Panc1 (cell line): ENCODE data around the gene B3GLCT. TPM values are rescaled to one million over a fixed set of nuclear protein-coding genes. Genes with fewer than 3 reads are reported as not detected.

ENCODE experiments used
- ATAC-seq: fragments of 200-7000 bp; cut with Tn5 transposase; 2 replicates; pipeline ENCODE4 v1.9.1; 2020; ENCODE audit warnings: mild to moderate bottlenecking, moderate library complexity
- BruUV-seq: library from RNA; stranded (reverse); fragments of 400-500 nt; replicated peaks from 2 replicates; lab custom pipeline; 2021; lab: Mats Ljungman, UMichigan
- CTCF ChIA-PET: fragments of 300-600 bp; sonication (Branson Sonifier 250); formaldehyde crosslinking; loops from one replicate; lab custom pipeline; 2022; ENCODE audit warnings: antibody characterized with exemption; lab: Charles Lee
- POLR2A ChIA-PET: fragments of 300-600 bp; sonication (Branson Sonifier 250); formaldehyde crosslinking; loops from one replicate; lab custom pipeline; 2022; ENCODE audit warnings: antibody characterized with exemption; lab: Charles Lee
- DNase-seq: peaks from one replicate; pipeline ENCODE4 v3.0.0-alpha.2; 2010; ENCODE audit warnings: low read depth, low spot score
- H3K27ac ChIP-seq: 2 replicates; pipeline ENCODE4 v1.5.1; 2011; ENCODE audit warnings: mild to moderate bottlenecking, low read length, inconsistent platforms
- H3K27me3 ChIP-seq: fragments of 200-500 bp; sonication (Bioruptor generic); 2 replicates; pipeline ENCODE4 v1.6.0; 2014; ENCODE audit warnings: low read length, inconsistent platforms; ENCODE audit not compliant: control insufficient read depth, insufficient read depth
- H3K36me3 ChIP-seq: fragments of 200-500 bp; sonication (Bioruptor generic); 2 replicates; pipeline ENCODE4 v1.5.1; 2014; ENCODE audit warnings: inconsistent platforms, mild to moderate bottlenecking, low read length, moderate library complexity; ENCODE audit not compliant: control insufficient read depth, insufficient read depth
- H3K4me1 ChIP-seq: 2 replicates; pipeline ENCODE4 v1.5.1; 2011; ENCODE audit warnings: inconsistent platforms, mild to moderate bottlenecking, low read length, moderate library complexity; ENCODE audit not compliant: control insufficient read depth, insufficient read depth
- H3K4me3 ChIP-seq, 2 experiments: 2 replicates each; pipeline ENCODE4 v1.5.1; 2011 to 2012; ENCODE audit warnings: low read depth in 2 of 2, low read length in 2 of 2, mild to moderate bottlenecking in 2 of 2, inconsistent platforms in 1 of 2, moderate library complexity in 1 of 2
- H3K9me3 ChIP-seq: fragments of 200-500 bp; sonication (Bioruptor generic); 2 replicates; pipeline ENCODE4 v1.5.1; 2014; ENCODE audit warnings: low read depth, mild to moderate bottlenecking, inconsistent platforms, low read length, moderate library complexity; ENCODE audit not compliant: control insufficient read depth, insufficient read depth
- POLR2AphosphoS5 ChIP-seq: IDR thresholded peaks from 2 replicates; pipeline ENCODE4 v1.6.1; 2012; ENCODE audit warnings: mild to moderate bottlenecking, low read depth, low read length, moderate library complexity
- SIN3A ChIP-seq: IDR thresholded peaks from 2 replicates; pipeline ENCODE4 v1.6.1; 2012; ENCODE audit warnings: low read depth, mild to moderate bottlenecking, low read length, moderate library complexity, borderline replicate concordance; ENCODE audit not compliant: insufficient read depth
- TCF7L2 ChIP-seq: IDR thresholded peaks from 2 replicates; pipeline ENCODE4 v1.6.1; 2011; ENCODE audit warnings: mild to moderate bottlenecking, low read depth, low read length, inconsistent platforms
- in situ Hi-C: cut with HindIII; loops from 2 replicates; pipeline ENCODE4 v1.10.0; 2016; ENCODE audit warnings: low sequenced_read_pairs, low pct_unique_long_range_greater_than_20kb
- intact Hi-C: fragments of 100-400 bp; cut with micrococcal nuclease; formaldehyde crosslinking; loops from one replicate; pipeline ENCODE4 v1.10.0; 2022; ENCODE audit not compliant: unreplicated experiment
- total RNA-seq: library from RNA; stranded (reverse); gene quantifications from one replicate; pipeline ENCODE4 v1.2.1, GENCODE V29; 2021; ENCODE audit not compliant: unreplicated experiment
- TF ChIP-seq, protein P1 (sequence below): fragments of 450-650 bp; IDR thresholded peaks from 2 replicates; pipeline ENCODE4 v1.5.1; 2017; ENCODE audit warnings: mild to moderate bottlenecking
- TF ChIP-seq, protein P2 (sequence below), 2 experiments: IDR thresholded peaks; 2 replicates each; pipeline ENCODE4 v1.6.1; 2011 to 2012; ENCODE audit warnings: low read depth in 2 of 2, control low read depth in 1 of 2, low read length in 1 of 2, mild to moderate bottlenecking in 1 of 2, moderate library complexity in 1 of 2; ENCODE audit not compliant: insufficient read depth in 1 of 2

B3GLCT gene
- total RNA-seq, 1 experiment from 2014 or later = 16.5 TPM

DNA sequence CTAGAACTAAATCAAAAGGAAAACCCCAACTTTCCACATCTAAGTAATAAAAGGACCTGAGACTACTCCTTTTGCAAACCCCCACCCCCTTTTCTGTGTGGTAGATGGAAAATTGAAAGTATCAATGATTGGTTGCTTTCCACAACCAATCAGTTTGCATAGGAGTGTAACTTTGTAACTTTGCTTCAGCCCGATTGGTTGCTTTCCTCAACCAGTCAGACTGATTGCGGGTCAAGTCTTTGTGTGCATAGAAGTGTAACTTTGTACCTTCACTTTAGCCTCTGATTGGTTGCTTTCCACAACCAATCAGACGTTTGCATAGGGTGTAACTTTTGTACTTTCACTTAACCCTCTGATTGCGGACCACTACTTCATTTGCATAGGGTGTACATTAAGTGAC is 8.0 kb upstream of the B3GLCT start:
- Histone ChIP-seq H3K27ac (no peak overlapping the region), H3K4me1 (no peaks in the 10 kb centered on the region), H3K4me3 (no peak overlapping the region), H3K9me3 (no peaks in the 10 kb centered on the region), H3K27me3 (no peaks in the 10 kb centered on the region), H3K36me3 (no peaks in the 10 kb centered on the region)
- TF ChIP-seq SIN3A (no peak), POLR2AphosphoS5 (no peak), TCF7L2 (no peak)
- TF ChIP-seq, protein P1, sequence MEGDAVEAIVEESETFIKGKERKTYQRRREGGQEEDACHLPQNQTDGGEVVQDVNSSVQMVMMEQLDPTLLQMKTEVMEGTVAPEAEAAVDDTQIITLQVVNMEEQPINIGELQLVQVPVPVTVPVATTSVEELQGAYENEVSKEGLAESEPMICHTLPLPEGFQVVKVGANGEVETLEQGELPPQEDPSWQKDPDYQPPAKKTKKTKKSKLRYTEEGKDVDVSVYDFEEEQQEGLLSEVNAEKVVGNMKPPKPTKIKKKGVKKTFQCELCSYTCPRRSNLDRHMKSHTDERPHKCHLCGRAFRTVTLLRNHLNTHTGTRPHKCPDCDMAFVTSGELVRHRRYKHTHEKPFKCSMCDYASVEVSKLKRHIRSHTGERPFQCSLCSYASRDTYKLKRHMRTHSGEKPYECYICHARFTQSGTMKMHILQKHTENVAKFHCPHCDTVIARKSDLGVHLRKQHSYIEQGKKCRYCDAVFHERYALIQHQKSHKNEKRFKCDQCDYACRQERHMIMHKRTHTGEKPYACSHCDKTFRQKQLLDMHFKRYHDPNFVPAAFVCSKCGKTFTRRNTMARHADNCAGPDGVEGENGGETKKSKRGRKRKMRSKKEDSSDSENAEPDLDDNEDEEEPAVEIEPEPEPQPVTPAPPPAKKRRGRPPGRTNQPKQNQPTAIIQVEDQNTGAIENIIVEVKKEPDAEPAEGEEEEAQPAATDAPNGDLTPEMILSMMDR = no peak
- TF ChIP-seq, protein P2, sequence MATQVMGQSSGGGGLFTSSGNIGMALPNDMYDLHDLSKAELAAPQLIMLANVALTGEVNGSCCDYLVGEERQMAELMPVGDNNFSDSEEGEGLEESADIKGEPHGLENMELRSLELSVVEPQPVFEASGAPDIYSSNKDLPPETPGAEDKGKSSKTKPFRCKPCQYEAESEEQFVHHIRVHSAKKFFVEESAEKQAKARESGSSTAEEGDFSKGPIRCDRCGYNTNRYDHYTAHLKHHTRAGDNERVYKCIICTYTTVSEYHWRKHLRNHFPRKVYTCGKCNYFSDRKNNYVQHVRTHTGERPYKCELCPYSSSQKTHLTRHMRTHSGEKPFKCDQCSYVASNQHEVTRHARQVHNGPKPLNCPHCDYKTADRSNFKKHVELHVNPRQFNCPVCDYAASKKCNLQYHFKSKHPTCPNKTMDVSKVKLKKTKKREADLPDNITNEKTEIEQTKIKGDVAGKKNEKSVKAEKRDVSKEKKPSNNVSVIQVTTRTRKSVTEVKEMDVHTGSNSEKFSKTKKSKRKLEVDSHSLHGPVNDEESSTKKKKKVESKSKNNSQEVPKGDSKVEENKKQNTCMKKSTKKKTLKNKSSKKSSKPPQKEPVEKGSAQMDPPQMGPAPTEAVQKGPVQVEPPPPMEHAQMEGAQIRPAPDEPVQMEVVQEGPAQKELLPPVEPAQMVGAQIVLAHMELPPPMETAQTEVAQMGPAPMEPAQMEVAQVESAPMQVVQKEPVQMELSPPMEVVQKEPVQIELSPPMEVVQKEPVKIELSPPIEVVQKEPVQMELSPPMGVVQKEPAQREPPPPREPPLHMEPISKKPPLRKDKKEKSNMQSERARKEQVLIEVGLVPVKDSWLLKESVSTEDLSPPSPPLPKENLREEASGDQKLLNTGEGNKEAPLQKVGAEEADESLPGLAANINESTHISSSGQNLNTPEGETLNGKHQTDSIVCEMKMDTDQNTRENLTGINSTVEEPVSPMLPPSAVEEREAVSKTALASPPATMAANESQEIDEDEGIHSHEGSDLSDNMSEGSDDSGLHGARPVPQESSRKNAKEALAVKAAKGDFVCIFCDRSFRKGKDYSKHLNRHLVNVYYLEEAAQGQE (IDR thresholded peaks at IDR 0.05; ENCODE audit: insufficient read depth in 1 of 2, low read depth in 2 of 2, low read length in 1 of 2) = no peak
- CTCF ChIA-PET = no interaction called here
- intact Hi-C loops = no loop called here
- POLR2A ChIA-PET = no interaction called here
- in situ Hi-C loops = no loop called here
- ATAC-seq = no peak
- DNase-seq = no peak
- BruUV-seq = no TSS peak

DNA sequence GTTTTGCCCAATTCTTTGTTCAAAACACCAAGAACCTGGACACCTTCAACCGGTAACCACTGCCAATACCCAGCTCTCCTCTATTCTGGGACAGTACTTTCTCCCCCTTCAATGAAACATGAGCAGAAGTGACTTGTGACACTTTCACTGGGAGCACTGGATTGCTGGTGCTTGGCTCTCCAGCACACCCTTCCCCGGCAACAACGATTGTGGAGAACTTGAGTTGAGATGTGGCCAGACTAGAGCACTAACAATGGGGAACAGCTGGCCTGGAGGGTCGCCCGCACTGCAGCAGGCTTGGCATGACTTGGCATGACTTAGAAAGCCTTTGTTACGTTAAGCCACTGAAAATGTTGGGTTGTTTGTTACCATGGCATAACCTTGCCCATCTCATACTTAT is 7.5 kb upstream of the B3GLCT start:
- DNase-seq = no peak
- TF ChIP-seq TCF7L2 (no peak), SIN3A (no peak), POLR2AphosphoS5 (no peak)
- TF ChIP-seq, protein P2 (IDR thresholded peaks at IDR 0.05; ENCODE audit: insufficient read depth in 1 of 2, low read depth in 2 of 2, low read length in 1 of 2) = no peak
- TF ChIP-seq, protein P1 = no peak
- ATAC-seq = no peak
- intact Hi-C loops = no loop called here
- POLR2A ChIA-PET = no interaction called here
- no TSS peak for BruUV-seq
- H3K36me3 ChIP-seq = no peaks in the 10 kb centered on the region
- H3K4me3 ChIP-seq = no peak overlapping the region
- in situ Hi-C loops = no loop called here
- no peak overlapping the region for H3K27ac ChIP-seq
- no peaks in the 10 kb centered on the region for H3K9me3 ChIP-seq
- CTCF ChIA-PET = no interaction called here
- no peaks in the 10 kb centered on the region for H3K4me1 ChIP-seq
- no peaks in the 10 kb centered on the region for H3K27me3 ChIP-seq
